Stimulated activated CD4-positive, alpha-beta T cell treated with anti-CD3 and anti-CD28 coated beads, Interleukin-4, amount 100 ng/mL, for 48 hours (primary cell): ENCODE data around the gene PIGX.

Experiments
- DNase-seq, 2 donors: peaks; one replicate each; pipeline ENCODE4 v3.0.0-alpha.2; 2020; ENCODE audit warnings: low read depth in 2 of 2

Gene PIGX

GRCh38 chr3:196711838-196712513 is at the start of gene PIGX, which contains the start of gene CEP19:
Gene PIGX, plus strand, starts transcription at chr3:196712377.
Gene CEP19, minus strand, starts transcription at chr3:196712250. Its CDS starts 3,593 bp downstream, at chr3:196708657.
- peak; percentile 75 to 86 for DNase-seq

GRCh38 chr3:196662711-196663571 is 49.2 kb upstream of the PIGX start:
- no peak for DNase-seq

DNA sequence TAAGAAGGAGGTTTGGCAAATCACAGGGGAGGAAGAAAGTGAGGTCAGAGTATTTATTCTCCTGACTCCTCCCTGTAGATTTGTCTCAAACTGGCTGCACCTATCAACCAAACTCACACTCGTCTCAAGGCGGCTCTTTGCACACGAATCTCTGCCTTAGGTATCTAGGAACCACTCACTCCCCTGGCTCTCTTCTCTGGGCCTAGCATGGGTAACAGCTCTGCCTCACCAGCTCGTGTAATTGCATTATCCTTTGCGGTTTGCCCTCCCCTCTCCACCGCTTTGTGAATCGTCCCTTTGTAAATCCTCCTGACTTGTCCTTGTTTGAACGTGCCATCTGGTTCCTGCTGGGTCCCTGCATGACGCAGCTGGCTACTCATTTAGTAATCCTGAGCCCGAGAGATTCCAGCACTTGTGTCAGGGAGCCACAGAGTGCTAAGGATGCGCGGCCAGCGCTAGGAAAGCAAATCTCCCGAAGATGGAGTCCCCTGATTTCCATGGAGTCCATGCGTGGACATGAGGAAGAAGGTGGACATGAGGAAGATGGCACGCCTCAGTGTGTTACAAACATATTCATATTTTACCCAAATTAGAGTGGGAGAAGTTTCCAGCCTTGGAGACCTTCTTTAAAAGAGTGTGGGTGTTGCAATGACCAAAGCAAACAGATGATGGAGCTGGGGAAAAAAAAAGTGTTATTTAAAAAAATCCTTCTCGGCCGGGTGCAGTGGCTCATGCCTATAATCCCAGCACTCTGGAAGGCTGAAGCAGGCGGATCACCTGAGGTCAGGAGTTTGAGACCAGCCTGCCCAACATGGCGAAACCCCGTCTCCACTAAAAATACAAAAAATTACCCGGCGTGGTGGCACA is 45.9 kb upstream of the PIGX start:
- no peak for DNase-seq

DNA sequence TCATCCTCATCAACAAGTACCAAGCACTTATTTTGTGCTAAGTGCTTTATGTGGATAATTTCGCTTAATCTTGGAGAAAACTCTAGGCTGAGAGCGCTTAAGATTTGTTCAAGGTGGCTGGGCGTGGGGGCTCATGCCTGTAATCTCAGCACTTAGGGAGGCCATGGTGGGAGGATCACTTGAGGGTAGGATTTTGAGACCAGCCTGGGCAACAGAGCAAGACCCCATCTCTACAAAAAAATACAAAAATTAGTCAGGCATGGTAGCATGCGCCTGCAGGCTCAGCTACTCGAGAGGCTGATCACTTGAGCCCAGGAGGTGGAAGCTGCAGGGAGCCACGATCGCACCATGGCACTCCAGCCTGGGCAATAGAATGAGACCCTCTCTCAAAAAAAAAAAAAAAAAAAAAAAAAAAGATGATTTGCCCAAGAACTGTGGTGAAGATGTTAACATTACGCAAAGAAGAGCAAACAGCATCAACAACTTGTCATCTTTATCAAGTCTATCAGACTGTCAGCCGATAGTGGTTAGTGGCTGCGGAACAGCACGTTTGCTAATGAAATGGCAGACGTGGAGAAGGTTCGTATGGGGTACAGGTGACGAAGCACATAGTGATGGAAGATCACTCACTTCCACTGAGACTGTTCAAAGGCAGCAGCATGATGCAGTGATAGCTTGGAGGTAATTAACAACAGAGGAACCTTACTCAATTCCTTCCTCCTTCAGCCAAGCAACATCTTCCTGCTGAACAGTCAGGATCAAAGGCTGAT is 44.9 kb upstream of the PIGX start:
- DNase-seq, result no peak

DNA sequence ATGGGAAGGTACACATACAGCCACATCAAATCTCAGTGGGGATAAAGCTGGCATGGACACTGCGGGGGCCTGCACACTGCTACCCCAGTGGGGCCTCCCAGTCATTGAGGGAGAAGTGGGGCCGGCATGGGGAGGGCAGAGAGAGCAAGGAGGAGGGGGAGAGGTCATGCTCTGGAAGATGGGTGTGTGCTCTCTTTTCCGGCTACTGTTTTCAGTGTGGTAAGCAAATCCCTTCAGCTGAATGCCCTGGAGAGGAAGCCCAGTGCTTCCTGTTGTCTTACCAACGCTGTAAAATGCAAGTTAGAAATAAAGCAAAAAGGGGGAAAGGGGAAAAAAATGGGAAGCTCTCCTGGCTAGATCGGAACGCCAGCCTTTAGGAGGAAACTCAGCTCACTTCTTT is 41.8 kb upstream of the PIGX start:
- no peak for DNase-seq

DNA sequence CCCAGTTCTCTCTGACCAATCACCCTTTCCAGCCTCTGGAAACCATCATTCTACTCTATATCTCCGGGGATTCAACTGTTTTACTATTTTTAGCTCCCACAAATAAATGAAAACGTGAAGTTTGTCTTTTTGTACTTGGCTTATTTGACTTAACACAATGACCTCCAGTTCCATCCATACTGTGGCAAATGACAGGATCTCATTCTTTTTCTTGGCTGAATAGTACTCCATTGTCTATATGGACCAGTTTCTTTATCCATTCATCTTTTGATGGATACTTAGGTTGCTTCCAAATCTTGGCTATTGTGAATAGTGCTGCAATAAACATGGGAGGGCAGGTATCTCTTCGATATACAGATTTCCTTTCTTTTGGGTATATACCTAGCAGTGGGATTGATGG is 38.5 kb upstream of the PIGX start:
- DNase-seq, result no peak

DNA sequence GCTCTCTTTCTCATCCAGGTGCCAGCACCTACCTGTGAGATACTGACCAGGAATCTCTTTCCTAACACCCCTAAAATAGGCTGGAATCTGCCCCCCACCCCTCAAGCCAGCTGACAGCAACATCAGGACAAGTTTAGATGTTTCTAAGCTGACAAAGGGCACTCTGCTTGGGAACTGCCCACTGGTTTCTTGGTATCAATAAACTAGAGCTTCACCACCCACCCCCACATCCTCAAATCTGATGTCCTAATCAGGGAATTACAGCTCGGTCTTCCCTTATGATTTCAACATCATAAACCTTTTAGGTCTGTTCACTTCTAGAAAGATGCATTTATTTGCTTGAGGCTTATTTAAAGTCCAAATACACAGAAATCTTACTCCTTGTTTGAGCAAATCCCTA is 34.8 kb upstream of the PIGX start:
- no peak for DNase-seq

- DNase-seq, result no peak
Observed at GRCh38 chr3:196677931-196678330, 34.2 kb upstream of the PIGX start.

DNA sequence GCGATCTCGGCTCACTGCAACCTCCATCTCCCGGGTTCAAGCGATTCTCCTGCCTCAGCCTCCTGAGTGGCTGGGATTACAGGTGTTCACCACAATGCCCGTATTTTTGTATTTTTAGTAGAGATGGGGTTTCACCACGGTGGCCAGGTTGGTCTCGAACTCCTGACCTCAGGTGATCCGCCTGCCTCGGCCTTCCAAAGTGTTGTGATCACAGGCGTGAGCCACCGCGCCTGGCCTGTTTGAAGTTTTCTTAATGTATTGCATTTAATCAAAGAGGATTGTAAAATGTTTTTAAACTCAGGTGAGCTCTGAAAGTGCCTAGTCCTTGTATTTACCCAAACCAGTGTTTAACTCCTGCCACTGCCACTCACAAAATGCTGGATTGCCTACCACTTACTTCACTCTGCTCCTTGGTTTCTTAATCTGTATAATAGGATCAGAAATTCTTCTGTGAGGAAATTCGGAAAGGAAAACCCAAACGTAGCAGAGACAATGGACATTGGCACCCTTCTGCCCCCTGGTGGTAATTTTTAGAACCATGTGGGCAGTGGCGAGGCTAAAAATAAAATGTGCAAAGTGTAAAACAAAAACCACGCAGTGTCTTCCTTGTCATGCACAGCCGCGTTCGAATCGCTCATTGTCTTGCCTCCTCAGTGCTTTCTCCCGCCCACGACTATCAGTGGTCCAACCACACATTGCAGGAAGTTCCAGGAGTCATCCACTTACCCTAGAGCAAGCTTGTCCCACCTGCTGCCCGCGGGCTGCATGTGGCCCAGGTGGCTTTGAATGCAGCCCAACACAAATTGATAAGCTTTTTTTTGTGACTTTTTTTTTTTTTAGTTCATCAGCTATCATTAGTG is 27.4 kb upstream of the PIGX start:
- DNase-seq, result peak; percentile 49 to 56

- DNase-seq, result no peak
Observed at GRCh38 chr3:196686436-196686835, 25.7 kb upstream of the PIGX start.

- DNase-seq, result no peak
Observed at GRCh38 chr3:196688349-196688748, 23.8 kb upstream of the PIGX start.

DNA sequence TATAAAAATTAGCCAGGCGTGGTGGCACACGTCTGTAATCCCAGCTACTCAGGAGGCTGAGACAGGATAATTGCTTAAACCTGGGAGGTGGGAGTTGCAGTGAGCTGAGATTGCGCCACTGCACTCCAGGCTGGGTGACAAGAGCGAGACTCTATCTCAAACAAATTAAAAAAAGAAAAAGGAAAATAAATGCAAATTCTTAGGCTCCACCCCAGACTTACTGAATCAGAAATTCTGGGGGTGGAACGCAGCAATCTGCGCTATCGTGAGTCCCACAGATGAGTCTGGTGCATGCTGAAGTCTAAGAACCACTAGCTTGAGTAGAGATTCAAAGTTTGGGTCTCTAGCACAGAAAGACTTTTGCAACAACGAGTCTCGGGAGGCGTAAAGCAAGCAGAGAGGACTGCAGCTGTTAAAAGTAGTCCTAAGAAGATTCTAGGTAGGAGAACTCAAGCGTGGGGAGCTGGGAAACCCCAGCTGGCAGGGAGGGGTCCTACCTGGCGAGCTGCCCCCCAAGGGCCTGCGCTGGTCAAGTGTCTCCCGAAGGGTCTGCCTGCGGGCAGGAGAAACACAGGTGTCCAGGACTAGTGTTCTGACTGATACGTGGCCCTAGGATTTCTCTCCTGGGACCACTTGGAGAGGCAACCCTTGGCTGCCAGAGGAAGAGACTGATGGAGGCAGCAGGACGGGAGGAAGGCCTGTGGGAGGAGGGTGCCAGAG is 22.1 kb upstream of the PIGX start:
- DNase-seq, result no peak

- no peak for DNase-seq
Observed at GRCh38 chr3:196691386-196691785, 20.8 kb upstream of the PIGX start.

DNA sequence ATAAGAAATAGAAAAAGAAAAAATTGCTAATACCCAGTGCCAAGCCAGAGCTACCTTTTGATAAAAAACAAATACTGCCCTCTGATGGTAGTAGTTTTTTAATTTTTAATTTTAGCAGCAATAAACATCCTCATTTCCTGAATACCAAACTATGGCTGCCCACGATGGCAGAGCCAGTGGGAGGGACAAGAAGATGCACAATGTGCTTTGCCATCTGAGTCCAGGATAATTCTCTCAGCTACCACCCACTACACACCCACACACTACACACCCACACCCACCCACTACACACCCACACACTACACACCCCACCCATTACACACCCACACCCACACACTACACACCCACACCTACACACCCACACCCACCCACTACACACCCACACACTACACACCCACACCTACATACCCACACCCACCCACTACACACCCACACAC is 18.0 kb upstream of the PIGX start:
- no peak for DNase-seq

GRCh38 chr3:196694941-196695848 is 17.0 kb upstream of the PIGX start:
- DNase-seq, result peak in 1 of 2 donors; percentile 11

DNA sequence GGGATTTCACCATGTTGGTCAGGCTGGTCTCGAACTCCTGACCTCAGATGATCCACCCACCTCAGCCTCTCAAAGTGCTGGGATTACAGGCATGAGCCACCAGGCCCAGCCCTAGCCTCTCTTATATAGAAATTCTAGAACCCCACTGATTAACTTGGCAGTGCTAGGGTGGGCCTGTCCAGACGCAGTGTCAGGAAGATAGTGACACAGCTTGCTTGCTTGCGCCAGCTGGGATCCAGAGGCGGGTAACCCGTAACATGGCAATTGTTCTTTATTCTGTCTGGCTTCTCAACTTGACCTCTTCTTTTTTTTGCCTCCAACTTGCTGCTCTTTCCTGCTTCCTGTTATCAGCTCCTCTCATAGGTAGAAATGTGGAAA is 16.3 kb upstream of the PIGX start:
- no peak for DNase-seq

DNA sequence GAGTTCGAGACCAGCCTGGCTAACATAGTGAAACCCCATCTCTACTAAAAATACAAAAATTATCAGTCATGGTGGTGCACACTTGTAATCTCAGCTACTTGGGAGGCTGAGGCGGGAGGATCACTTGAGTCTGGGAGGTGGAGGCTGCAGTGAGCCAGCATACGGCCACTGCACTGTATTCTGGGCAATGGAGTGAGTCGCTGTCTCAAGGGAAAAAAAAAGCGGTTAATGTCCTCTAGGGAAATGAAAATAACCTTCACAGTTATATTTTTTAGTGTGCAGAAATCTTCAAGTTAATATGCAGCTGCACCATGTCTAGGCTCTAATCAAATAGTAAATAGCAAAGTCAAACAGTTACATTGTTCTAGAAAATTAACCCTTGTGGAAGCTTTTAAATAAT is 14.9 kb upstream of the PIGX start:
- DNase-seq, result no peak

DNA sequence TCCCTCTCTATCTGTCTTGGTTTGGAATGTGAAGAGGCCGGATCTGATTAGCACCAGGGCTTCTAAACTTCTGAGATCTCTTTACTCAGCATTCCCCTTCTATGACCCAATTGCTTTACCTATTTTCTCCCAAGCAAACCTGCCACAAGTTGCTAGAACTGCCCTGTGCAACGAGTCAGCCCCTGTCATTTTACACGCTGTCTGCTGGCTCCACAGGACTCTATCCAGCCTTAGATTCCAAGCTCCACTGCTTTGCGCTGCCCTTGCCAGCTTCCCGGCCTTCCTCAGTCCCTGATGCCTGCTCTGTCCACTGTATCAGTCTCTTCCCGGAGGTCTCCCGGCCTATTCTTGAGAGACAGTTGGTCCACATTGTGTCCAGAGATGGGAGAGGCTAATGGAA is 12.4 kb upstream of the PIGX start:
- DNase-seq, result no peak

GRCh38 chr3:196700801-196701200 is 11.4 kb upstream of the PIGX start:
- no peak for DNase-seq
